ENCODE results near the gene DLG1.
"Not testable (repeated sequence)": the region's sequence is repeated elsewhere in the genome, so short reads cannot be mapped to it uniquely, and the experiment has no call there.

The DLG1 gene

DNA sequence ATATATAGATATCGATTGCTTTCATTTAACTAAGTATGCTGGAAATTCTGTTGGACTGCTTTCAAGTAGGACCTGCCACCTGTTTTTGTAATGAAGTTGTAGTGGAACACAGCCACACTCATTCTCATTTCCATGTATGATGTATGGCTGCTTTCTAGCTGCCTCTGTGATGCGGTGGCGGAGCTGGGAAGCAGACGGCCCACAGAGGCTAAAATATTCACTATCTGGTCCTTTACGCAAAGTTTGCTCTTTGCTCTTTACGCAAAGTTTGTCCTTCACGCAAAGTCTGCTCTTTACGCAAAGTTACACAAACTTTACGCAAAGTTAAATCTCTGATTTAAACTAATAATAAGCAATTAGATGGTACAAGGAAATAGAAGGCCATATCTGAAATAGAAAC, 91.5 kb downstream of the DLG1 start:
- no peak for DNase-seq

DNA sequence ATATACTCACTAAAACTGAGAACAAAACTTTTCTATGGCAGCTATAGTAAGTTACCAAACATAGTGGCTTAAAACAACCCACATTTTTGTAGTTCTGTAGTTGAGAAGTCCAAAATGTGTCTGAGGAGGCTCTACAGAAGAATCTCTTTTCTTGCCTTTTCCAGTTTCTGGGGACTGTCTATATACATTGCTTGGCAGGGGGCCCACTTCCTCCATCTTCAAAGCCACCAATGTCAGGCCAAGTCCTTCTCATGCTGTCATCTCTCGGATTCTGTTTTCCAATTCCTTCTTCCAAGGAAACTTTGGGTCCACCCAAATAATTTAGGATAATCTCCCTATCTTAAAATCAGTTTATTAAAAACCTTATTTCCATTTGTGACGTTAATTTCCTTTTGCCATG, 92.7 kb downstream of the DLG1 start:
- DNase-seq: no peak

DNA sequence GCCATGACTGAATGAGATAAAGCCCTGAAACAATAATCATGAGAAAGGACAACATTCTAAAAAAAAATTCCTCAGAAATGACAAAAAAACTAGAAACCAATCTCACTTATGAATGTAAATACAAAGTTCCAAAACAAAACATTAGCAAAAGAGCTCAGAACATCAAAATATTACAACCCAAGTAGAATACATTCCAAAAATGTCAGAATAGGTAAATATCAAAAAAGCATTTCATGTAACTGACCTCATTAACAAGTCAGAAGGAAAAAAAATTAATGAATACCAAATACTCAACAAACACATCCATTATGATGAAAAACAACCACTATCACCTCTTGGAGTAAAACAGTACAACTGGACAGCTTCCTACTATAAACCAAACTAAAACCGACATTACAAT, 93.1 kb downstream of the DLG1 start:
- DNase-seq: no peak

DNA sequence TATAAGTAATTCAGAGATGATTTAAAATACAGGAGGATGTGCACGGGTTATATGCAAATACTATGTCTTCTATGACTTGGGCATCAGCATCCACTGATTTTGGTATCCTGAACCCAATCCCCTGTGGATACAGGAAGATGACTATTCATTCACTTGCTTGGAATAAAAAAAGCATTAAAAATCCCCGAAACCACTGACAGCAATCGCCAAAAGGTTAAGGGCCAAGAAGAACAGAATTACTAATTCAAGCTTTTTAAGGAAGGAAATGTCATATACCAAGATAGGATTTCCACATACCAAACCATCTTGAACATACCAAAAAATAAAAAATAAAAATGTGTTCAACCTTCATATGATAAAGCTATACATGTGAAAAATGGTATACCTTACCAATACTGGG, 93.7 kb downstream of the DLG1 start:
- DNase-seq: no peak

DNA sequence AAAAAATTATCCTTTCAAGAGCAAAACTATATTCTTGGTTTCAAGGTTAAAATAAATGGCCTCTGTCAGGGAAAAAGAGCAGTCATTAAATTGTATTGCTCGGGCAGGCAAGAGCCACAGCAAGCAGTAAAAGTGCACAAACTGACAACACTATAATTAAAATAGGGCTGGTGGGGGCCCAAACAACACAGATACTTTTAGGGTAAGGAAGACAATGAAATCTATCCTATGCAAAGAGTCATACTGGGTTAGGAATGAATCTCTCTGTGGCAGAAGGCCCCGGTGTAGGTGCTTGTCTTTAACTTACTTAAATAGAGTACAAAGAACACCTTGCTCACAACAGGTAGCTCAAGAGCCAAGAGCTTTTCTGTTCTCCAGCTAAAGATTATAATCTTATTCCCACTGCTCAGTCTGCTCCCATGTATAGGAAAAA, 94.7 kb downstream of the DLG1 start:
- no peak for DNase-seq

DNA sequence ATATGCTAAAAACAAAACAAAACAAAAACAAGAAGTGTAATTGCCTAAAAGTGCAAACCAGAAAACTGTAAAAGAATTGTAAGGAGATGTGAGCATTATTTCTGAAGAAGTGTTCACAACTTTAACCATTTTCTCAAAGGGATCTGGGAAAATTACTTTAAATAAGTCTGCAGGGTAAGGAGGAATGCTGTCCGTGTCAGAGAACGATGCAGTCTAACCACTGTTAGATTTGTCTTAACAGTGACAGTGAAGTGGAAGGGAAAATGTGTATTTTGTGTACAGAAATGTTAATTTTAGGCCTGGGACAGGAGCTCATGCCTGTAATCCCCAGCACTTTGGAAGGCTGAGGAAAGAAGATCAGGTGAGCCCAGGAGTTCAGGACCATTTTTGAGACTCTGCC, 95.7 kb downstream of the DLG1 start:
- DNase-seq: no peak

DNA sequence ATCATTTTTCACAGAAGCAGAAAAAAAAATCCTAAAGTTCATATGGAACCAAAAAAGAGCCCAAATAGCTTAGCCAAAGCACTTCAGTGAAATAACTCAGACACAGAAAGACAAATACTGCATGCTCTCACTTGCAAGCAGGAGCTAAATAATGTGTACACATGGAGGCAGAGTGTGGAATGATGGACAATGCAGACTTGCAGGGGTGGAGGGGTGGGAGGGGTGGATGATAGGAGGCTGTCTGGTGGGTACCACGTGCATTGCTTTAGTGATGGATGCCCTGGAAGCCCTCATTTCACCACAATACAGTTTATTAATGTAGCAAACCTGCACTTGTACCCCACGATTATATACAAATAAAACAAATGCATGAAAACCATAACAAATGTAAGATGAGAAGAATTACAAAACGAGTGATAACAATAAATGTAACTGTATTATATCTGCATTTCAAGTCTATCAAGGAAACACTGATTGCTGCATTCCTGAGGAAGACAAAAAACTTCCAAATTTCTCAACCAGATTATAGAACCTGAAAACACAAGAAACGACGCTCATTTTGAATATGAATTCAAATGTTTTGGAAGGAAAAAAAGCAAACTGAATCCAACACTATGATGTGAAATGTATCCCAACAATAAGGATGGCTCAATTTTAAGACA, 96.5 kb downstream of the DLG1 start:
- no peak for DNase-seq

DNA sequence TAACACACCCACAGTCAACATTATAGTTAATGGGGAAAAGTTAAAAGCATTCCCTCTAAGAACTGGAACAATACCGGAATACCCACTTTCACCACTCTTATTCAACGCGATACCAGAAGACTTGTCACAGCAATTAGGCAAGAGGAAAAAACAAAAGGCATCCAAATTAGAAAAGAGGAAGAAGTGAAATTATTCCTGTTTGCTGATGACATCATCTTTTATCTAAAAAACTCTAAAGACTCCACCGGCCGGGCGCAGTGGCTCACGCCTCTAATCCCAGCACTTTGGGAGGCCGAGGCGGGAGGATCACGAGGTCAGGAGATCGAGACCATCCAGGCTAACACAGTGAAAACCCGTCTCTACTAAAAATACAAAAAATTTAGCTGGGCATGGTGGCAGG, 97.6 kb downstream of the DLG1 start:
- not testable (repeated sequence) for DNase-seq

DNA sequence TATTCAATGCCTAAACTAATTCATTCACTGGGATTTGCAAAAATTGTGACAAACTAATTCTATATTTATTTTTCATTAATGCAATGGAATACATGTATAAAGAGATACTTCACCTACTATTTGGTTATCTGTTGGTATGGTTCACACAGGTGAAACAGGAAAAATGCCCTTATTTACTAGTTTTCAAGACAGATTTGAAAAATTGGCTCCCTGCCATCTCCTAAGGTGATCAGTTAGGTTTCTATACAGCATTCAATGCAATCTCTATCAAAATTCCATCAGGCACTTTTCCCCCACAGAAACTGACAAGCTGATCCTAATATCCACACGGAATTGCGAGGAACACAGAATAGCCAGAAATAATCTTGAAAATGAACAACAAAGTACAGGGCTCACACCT, 101.1 kb downstream of the DLG1 start:
- DNase-seq: no peak

DNA sequence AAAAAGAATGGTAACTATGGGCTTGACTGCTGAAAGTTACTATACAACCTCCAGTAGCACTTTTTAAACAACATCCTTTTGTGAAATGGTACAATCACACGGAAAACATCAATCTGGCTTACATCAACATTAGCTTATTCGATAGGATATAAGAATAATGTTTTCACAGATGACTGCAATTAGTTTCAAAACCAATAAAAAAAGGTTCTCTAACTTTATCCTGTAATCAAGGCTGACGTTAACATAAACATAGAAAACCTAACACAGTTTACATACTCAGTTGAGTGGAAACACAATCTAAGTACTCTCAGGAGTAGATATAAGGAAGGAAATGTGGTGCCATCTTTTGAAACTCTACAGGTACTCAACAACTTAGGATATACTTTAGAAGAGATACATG, 102.2 kb downstream of the DLG1 start:
- no peak for DNase-seq

DNA sequence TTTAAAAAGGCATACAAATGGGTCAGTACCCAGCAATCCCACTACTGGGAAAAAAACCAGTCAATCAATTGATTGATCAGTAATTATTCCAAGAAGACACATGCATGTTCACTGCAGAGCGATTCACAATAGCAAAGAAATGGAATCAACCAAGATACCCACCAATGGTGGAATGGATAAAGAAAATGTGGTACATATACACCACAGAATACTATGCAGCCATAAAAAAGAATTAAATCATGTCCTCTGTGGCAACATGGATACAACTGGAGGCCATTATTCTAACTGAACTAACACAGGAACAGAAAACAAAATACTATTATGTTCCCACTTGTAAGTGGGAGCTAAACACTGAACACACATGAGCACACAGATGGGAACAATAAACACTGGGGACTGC, 103.1 kb downstream of the DLG1 start:
- no peak for DNase-seq

DNA sequence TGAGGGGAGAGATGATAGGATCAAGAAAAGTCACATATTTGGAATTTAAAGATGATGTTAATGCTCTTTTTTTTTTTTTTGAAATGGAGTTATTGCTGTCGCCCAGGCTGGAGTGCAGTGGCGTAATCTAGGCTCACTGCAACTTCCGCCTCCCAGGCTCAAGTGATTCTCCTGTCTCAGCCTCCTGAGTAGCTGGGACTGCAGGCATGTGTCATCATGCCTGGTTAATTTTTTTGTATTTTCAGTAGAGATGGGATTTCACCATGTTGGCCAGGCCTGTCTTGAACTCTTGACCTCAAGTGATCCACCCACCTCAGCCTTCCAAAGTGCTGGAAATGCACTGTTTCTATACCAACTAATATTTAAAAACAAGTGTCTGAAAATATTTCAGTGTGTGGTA, 104.7 kb downstream of the DLG1 start:
- DNase-seq: not testable (repeated sequence)

DNA sequence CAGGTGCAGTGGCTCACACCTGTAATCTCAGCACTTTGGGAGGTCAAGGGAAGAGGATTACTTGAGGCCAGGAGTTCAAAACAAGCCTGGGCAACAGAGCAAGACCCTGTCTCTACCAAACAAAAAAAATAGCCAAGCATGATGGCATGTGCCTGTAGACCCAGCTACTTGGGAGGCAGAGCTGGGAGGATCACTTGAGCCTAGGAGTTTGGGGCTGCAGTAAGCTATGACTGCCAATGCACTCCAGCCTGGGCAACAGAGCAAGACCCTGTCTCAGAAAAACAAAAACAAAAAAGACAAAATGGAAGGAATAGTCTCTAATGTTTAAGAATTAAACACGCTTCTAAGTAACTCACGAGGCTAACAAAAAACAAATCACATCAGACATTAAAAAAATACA, 106.5 kb downstream of the DLG1 start:
- DNase-seq: no peak

DNA sequence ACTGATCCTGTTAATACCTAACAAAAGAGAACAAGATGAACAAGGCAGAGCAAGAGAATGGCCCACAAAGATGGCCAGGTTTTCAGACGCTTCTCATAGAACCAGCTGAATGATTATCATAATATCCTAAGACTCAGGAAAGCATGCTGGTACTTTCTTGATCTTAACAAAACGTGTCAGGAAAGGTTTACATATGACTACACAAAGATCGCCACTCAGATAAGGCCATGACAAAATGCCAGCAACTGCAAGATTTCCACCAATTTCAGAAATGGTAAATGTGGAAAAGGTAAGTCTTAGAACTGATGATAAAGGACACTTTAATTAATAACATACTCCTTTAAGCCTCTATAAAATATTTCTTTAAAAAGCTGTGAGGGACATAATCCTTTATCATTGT, 108.8 kb downstream of the DLG1 start:
- no peak for DNase-seq

DNA sequence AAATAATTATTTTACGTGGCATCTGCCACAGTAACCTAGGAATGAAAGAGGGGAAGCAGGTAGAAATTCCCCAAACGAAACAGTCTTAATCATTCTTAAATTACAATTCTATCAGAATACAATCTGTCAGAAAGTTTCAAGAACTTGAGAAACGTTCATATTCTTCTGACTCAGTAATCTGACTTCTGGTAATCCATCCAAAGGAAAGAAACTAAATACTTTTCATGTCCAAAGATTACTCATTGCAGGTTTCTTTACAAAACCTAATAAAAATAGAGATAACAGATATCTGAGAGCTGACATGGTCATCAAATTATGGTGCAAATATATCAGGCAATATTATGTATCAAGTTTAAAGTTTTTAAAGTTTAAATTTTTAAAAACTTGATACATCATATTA, 109.4 kb downstream of the DLG1 start:
- no peak for DNase-seq

DNA sequence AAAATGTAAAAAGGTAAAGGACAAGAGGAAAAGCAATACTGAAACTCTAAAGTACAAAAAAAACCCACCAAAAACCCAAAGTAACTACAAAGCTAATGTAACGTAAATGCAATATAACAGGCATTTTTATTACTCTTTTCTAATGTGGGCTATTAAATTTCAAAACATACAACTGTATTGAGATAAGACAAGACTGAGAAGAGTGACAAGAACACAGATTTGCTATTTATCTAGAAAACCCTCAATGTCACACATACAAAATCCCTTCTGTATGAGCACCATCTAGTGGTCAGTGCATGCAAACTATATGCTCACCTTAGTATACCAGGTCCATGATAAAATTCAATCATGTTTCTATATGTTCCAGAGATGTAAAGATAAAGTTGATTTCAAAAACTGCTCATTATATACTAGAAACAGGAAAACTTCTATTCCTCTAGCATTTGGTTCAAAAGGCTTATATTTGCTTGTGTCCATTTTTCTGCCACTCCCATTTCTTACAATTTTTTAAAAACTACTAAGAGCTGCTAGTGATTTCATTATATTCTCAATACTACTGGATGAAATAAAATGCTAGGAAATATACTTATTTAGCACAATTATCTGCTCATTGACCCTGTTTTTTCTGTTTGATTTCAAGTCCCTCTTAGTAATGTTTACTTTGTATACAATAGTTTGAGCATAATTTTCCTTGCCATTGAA, 111.4 kb downstream of the DLG1 start:
- no peak for DNase-seq

DNA sequence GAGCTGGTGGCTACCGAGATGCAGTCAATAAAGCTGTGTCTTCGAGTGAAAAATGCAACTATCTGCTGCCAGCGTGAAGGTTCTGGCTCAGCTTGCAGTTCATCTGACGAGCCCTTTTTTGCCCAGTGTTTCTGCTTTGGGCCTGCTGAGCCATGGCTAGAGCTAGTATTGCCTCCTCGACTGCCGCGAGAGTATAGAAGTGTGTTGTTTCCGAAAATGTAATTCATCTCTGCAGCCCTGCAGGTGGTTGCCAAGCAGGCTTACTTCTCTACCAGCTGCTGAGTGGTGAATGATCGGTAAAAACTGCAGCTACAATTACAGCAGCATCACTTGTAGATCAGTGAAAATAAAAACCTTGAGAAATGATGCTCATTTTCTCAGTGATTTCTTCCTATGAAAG, 114.8 kb downstream of the DLG1 start:
- DNase-seq: no peak

DNA sequence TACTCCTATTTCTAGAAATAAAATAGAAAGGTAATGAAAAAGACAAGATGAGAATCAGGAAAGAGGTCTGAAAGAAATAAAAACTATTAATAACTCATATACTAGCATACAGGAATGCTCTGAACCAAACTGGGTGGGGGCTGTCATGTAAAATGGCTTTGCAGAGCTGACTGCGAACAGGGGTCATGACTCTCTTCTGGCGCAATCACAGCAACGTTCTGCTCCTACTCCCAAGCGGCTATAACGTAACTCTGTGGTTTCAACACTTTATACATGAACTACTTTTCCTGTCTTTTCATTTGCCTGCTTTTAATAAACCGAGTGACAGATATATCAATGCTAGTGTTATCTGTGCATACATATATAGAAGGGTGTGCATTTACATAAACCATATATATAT, 116.7 kb downstream of the DLG1 start:
- no peak for DNase-seq

DNA sequence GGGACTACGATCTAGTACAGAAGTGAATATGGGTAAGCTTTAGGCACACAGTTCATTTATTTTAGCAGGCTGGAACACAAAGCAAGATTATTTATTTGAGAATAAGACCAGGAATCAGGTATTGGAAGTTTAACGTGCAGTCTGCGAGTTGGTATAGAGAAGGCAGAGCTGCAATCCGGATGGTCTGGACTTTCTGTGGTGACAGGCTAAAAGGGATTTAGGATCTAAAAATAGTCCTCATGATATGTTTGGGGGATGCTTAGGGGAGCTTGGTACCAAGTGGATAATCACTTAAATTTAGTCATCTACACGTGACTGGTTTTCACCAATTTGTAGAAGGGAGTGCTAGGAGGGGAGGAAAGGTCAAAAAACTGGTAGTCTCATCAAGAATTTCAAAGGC, 119.4 kb downstream of the DLG1 start:
- no peak for DNase-seq

DNA sequence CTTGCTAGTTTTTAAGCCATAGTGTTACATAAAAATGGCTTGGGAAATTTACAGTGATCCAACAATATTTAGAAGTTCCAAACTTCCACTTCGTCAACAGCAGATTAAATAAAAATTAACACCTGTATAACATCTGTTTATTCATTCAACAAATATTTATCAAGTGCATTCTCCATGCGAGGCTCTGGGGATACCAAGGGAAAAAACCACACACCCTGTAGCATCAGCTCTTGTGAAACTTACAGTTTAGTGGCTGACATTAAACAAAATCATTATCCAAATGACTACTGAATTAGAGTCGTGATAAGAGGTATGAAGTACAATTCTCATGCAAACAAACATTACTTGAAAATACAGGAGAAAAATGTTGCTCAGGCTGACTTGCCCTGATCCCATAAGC, 122.9 kb downstream of the DLG1 start:
- no peak for DNase-seq

DNA sequence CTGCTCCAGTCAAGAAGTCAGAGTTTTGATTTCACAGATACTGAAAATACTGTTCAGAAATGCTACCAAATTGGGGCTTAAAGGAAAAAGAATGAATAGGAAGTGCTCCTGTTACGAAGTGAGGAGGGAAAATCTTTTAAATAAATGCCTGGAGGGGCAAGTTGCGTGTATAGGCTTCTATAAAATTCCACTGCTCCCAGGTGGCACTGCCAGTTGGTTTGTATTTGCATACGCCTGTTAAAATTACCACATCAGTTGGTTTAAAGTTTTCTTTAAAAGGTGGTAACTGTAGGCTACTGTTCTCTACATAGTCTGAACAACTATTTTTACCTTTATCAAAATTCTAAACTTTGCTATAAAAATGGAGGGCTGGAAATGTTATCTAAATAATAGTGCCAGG, 123.5 kb downstream of the DLG1 start:
- DNase-seq: no peak

DNA sequence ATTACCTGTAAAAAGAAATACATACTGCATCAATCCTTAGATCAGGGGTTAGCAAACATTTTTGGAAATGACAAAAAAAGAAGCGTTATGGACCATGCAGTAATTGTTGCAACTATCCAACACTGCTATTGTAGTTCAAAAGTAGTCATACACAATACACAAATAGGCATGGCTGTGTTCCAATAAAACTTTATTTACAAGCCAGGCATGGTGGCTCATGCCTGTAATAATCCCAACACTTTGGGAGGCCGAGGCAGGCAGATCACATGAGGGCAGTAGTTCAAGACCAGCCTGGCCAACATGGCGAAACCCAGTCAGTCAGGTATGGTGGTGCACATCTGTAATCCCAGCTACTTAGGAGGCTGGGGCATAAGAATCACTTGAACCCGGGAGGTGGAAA, 124.8 kb downstream of the DLG1 start:
- no peak for DNase-seq

DNA sequence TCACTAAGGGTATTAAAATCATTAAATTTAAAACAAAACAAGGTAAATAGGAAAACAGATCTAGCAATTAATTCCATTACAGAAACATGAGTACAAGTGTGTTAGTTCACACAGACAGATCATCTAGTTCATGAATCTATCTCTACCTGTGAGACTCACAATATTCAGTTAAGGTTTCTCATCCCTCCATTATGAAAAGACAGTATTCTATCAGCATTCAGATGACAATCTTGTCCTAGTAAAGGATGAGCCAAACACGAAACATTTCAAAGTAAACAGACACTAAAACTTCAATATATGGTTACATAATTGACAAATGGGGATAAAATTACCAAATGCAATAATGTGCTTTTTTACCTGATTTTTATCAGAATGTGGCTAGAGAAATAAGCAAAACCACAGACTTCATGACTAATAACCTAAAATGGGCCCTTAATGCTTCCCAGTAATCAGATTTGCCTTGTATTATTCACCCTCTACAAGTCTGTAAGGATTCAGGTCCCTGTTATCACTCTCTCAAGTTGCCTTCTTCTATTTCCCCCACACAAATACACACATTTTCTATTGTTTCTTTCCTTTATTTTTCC, 126.8 kb downstream of the DLG1 start:
- DNase-seq: no peak

DNA sequence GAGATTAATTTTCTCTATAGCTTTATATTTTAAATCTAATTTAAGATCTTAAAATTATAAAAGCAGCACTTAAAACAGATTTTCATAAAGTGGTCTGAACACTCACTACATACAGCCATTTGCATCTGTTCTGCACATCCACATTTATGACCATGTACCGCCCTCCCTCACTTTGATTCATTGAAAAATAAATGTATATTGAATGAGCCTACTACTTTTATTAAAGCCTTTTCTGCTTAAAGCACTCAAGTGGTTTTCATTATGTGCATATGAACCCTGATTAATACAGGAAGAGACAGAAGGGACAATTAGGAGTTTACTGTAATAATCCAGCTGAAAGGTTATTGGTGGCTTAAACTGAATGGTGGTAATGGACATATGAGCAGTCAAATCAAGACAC, 129.4 kb downstream of the DLG1 start:
- no peak for DNase-seq

DNA sequence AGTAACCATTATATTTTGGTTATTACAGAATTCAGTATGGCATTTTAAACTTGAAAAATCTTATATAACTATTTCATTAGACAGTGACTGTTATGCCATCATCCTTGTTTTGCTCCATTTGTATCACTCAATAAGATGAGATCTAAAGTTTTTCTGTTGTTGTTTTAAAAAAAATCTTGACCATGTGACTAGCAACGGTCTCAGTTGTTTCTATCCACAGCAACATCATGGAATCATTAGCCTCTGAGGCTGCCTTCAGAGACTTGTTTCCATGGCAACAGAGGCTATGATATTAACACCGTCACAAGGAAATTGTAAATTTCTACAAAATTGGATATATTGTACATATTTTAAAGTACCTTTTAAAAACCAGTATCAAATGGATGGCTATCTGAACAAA, 129.8 kb downstream of the DLG1 start:
- no peak for DNase-seq
